DMS 273 (cell line): ENCODE measurements around the gene PPP4R3A.
"Not testable (repeated sequence)": the region's sequence is repeated elsewhere in the genome, so short reads cannot be mapped to it uniquely, and the experiment has no call there.

Experiments
- DNase-seq: peaks from one replicate; lab custom pipeline; 2025; ENCODE audit not compliant: unreplicated experiment; lab: John Stamatoyannopoulos, UW

The PPP4R3A gene

GRCh38 chr14:91444335-91445020 is 65.6 kb downstream of the PPP4R3A start:
- no peak for DNase-seq

- no peak for DNase-seq
Observed at GRCh38 chr14:91439345-91439744, 70.8 kb downstream of the PPP4R3A start.

GRCh38 chr14:91438845-91439244 is 71.3 kb downstream of the PPP4R3A start:
- no peak for DNase-seq

GRCh38 chr14:91436266-91436665 is 73.8 kb downstream of the PPP4R3A start:
- DNase-seq: not testable (repeated sequence)

GRCh38 chr14:91429385-91429784 is 80.7 kb downstream of the PPP4R3A start:
- no peak for DNase-seq

GRCh38 chr14:91428931-91429330 is 81.2 kb downstream of the PPP4R3A start:
- DNase-seq: not testable (repeated sequence)

GRCh38 chr14:91425531-91425944 is 84.6 kb downstream of the PPP4R3A start:
- not testable (repeated sequence) for DNase-seq

- no peak for DNase-seq
Observed at GRCh38 chr14:91424813-91425530, 85.1 kb downstream of the PPP4R3A start.

GRCh38 chr14:91420686-91421085 is 89.4 kb downstream of the PPP4R3A start:
- DNase-seq: no peak

- no peak for DNase-seq
Observed at GRCh38 chr14:91419451-91419850, 90.7 kb downstream of the PPP4R3A start.

GRCh38 chr14:91419044-91419397 is 91.1 kb downstream of the PPP4R3A start:
- DNase-seq: no peak

- DNase-seq: peak; percentile 85
Observed at GRCh38 chr14:91418387-91419043, 91.6 kb downstream of the PPP4R3A start.

GRCh38 chr14:91417983-91418386 is 92.1 kb downstream of the PPP4R3A start:
- peak; percentile 92 for DNase-seq

- peak; percentile 92 for DNase-seq
Observed at GRCh38 chr14:91417120-91417982, 92.8 kb downstream of the PPP4R3A start, which contains the start of gene CCDC88C. TSS of gene CCDC88C (minus strand) at chr14:91417820. CDS start at chr14:91417690, 130 bp downstream.

GRCh38 chr14:91416744-91417119 is 93.4 kb downstream of the PPP4R3A start:
- peak; percentile 64 for DNase-seq

- DNase-seq: peak; percentile 37
Observed at GRCh38 chr14:91415794-91416743, 94.0 kb downstream of the PPP4R3A start.

- no peak for DNase-seq
Observed at GRCh38 chr14:91414475-91414833, 95.7 kb downstream of the PPP4R3A start.

GRCh38 chr14:91413547-91414474 is 96.3 kb downstream of the PPP4R3A start:
- no peak for DNase-seq

GRCh38 chr14:91412939-91413338 is 97.2 kb downstream of the PPP4R3A start:
- DNase-seq: no peak
